ENCODE data around the gene RBM41.

DNA sequence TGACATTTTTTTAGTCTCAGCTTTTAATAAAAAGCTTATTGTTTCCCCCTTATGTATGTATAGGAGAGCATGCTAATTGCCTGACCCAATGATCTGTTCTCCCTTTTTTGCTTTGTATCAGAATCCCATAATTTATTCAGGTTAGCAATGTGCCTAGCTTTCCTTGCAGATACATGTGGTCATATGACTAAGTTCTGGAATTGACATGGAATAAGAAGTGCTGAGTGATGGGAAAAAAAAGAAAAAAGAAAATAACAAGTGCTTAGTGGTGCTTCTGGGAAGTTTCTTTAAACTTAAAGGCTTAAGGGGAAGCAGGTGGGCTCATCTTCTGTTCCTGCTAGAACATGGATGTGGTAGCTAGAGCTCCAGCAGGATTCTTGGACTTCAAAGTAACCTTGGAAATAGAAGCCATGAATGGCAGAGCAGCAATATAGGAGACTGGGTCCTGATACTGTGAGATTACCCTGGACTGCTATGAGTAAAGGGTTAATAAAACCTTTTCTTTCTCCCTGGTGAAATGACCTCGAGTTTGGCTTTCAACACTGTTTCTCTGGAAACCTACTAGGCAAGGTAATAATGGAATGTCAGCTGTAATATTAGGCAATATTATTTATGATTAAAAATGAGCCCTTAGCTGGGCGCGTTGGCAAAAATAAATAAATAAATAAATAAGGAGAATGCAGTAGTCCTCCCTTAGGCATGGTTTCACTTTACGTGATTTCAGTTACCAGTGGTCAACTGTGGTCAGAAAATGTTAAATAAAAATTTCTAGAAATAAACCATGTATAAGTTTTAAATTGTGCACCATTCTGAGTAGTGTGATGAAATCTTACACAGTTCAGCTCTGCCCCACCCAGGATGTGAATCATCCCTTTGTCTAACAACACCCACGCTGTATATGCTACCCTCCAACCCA lies 16.7 kb upstream of the RBM41 start:
- no peak for TF ChIP-seq POLR2A (IDR thresholded peaks at IDR 0.05)
- TF ChIP-seq, protein P1, sequence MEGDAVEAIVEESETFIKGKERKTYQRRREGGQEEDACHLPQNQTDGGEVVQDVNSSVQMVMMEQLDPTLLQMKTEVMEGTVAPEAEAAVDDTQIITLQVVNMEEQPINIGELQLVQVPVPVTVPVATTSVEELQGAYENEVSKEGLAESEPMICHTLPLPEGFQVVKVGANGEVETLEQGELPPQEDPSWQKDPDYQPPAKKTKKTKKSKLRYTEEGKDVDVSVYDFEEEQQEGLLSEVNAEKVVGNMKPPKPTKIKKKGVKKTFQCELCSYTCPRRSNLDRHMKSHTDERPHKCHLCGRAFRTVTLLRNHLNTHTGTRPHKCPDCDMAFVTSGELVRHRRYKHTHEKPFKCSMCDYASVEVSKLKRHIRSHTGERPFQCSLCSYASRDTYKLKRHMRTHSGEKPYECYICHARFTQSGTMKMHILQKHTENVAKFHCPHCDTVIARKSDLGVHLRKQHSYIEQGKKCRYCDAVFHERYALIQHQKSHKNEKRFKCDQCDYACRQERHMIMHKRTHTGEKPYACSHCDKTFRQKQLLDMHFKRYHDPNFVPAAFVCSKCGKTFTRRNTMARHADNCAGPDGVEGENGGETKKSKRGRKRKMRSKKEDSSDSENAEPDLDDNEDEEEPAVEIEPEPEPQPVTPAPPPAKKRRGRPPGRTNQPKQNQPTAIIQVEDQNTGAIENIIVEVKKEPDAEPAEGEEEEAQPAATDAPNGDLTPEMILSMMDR (IDR thresholded peaks at IDR 0.05 in 8 of 11, conservative IDR thresholded peaks at IDR 0.05 in 3 of 11): no peak
